Endodermal cell (in vitro differentiated cells): ENCODE results near the gene KIAA1217. TPM values are rescaled to one million over a fixed set of nuclear protein-coding genes. Genes with fewer than 3 reads are reported as not detected.
A peak's percentile ranks its signal among the peaks of the same experiment; 100 is the strongest.

Source experiments
- DNase-seq: peaks from one replicate; pipeline ENCODE4 v3.0.0-alpha.2; 2017
- H3K27ac ChIP-seq: 2 replicates; pipeline ENCODE4 v1.5.1; 2013; ENCODE audit warnings: mild to moderate bottlenecking, low read depth, low read length, moderate library complexity
- H3K27me3 ChIP-seq: 2 replicates; pipeline ENCODE4 v1.6.1; 2013; ENCODE audit warnings: mild to moderate bottlenecking, low read length, moderate library complexity; ENCODE audit not compliant: insufficient read depth, control insufficient read depth, poor library complexity, severe bottlenecking
- H3K36me3 ChIP-seq: 2 replicates; pipeline ENCODE4 v1.7.0; 2013; ENCODE audit warnings: mild to moderate bottlenecking, low read length, moderate library complexity; ENCODE audit not compliant: control insufficient read depth, insufficient read depth
- H3K4me1 ChIP-seq: one replicate; pipeline ENCODE4 v1.7.0; 2013; ENCODE audit warnings: low read length; ENCODE audit not compliant: control insufficient read depth, insufficient read depth
- H3K4me3 ChIP-seq: 2 replicates; pipeline ENCODE4 v1.5.1; 2013; ENCODE audit warnings: mild to moderate bottlenecking, low read length, moderate library complexity
- H3K9ac ChIP-seq: 2 replicates; pipeline ENCODE4 v1.6.1; 2013; ENCODE audit warnings: mild to moderate bottlenecking, low read length, moderate library complexity; ENCODE audit not compliant: poor library complexity, severe bottlenecking; ENCODE audit errors: extremely low read depth
- H3K9me3 ChIP-seq: 2 replicates; pipeline ENCODE4 v1.6.1; 2013; ENCODE audit warnings: mild to moderate bottlenecking, low read length, moderate library complexity; ENCODE audit not compliant: control insufficient read depth
- H3K27ac Mint-ChIP-seq: 2 replicates; pipeline ENCODE4 v1.8.0; 2020; ENCODE audit warnings: mixed read lengths
- H3K27me3 Mint-ChIP-seq: 2 replicates; pipeline ENCODE4 v1.8.0; 2021; ENCODE audit warnings: mild to moderate bottlenecking, mixed read lengths; ENCODE audit not compliant: insufficient read depth
- H3K36me3 Mint-ChIP-seq: 2 replicates; pipeline ENCODE4 v1.8.0; 2020; ENCODE audit warnings: low read depth, mixed read lengths
- H3K4me1 Mint-ChIP-seq: 2 replicates; pipeline ENCODE4 v1.8.0; 2020; ENCODE audit warnings: mixed read lengths
- H3K4me3 Mint-ChIP-seq: 2 replicates; pipeline ENCODE4 v1.8.0; 2020; ENCODE audit warnings: mild to moderate bottlenecking, moderate library complexity, mixed read lengths
- H3K9me3 Mint-ChIP-seq: 2 replicates; pipeline ENCODE4 v1.8.0; 2020; ENCODE audit warnings: mild to moderate bottlenecking, mixed read lengths
- CTCF ChIP-seq: fragments of 200-600 bp; sonication (generic); conservative IDR thresholded peaks from 2 replicates; pipeline ENCODE4 v1.5.0; 2021; ENCODE audit warnings: antibody characterized with exemption, mild to moderate bottlenecking
- WGBS, 2 experiments: methylation state at CpG; one replicate each; pipeline versions ENCODE4 v1.1.5 to v1.1.7; 2013; ENCODE audit warnings: missing lambda C conversion rate in 2 of 2, mixed read lengths in 1 of 2; ENCODE audit not compliant: insufficient coverage in 1 of 2, insufficient read length in 1 of 2; 5-methylcytosine and 5-hydroxymethylcytosine counted together
- total RNA-seq, 2 donors: library from RNA; stranded (reverse); fragmentation: NEBNext Ultra II Directional in 1 of 2; extraction: Animal tissue kit (Norgen Biotek cat#: 25700) in 1 of 2; gene quantifications; 2 replicates in 1 of 2; 3 replicates in 1 of 2; pipeline ENCODE4 v1.2.1, GENCODE V29; 2021

KIAA1217 gene
- total RNA-seq, 2 donors from 2014 or later, result 25.4 to 27.2 TPM

DNA sequence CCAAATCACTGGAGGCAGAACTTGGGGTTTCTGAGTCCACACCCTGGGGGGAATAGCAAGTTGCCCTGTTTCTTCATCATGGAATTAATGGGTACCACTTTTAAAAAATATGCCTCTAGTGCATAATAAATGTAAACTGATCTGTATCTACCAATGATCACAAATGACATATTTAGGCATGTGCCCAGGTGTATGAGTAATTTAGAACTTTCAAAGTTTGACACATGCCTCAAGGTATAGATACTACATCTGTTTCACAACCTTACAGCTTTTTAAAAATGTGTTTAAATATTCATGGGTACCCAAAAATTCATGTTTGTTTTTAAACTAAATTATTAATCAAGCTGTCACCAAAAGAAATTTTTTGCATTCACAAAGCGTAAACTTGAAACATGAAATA is 226.0 kb downstream of the KIAA1217 start:
- no peak overlapping the region for H3K4me3 ChIP-seq
- H3K9me3 ChIP-seq, result peaks cover 4% of the 10 kb centered on the region
- no peak for DNase-seq
- no peaks in the 10 kb centered on the region for H3K4me1 ChIP-seq
- Mint-ChIP-seq H3K9me3 (no peaks in the 10 kb centered on the region), H3K36me3 (peaks cover 28% of the 10 kb centered on the region), H3K27me3 (no peaks in the 10 kb centered on the region), H3K4me1 (peaks cover 4% of the 10 kb centered on the region), H3K27ac (no peak overlapping the region), H3K4me3 (no peak overlapping the region)
- peaks cover 25% of the 10 kb centered on the region for H3K36me3 ChIP-seq
- H3K9ac ChIP-seq, result no peak overlapping the region
- no peak overlapping the region for H3K27ac ChIP-seq
- no peaks in the 10 kb centered on the region for H3K27me3 ChIP-seq
- WGBS, 2 experiments, result 100% methylated on average over 1 of the region's 1 CpG; no CpG with 5 or more reads in 1 of the 2 experiments
- TF ChIP-seq CTCF, result no peak

DNA sequence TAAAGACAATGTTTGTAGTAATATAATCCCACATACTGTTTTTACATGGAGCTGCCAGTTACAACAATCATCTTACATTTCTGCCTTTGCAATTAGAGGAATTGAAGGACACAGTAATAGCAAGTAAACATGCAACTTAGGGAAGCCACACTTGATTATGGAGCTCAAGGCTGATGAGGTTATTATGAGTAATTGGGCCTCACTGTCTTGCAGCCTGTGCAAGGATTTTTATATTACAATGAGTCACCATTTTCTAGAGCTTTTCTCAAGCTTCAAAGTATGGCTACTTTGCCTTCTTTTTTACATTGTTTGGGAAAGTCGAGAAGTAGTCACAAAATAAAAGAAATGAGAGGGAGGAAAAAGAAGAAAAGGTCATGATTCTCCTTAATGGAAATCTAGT is 226.4 kb downstream of the KIAA1217 start:
- H3K27me3 Mint-ChIP-seq, result no peaks in the 10 kb centered on the region
- no peak for DNase-seq
- peaks cover 4% of the 10 kb centered on the region for H3K4me1 Mint-ChIP-seq
- TF ChIP-seq CTCF, result no peak
- no peak overlapping the region for H3K27ac Mint-ChIP-seq
- Histone ChIP-seq H3K9ac (no peak overlapping the region), H3K36me3 (peaks cover 25% of the 10 kb centered on the region), H3K27ac (no peak overlapping the region), H3K27me3 (no peaks in the 10 kb centered on the region), H3K4me3 (no peak overlapping the region), H3K4me1 (no peaks in the 10 kb centered on the region), H3K9me3 (peaks cover 4% of the 10 kb centered on the region)
- H3K4me3 Mint-ChIP-seq, result no peak overlapping the region
- WGBS, 2 experiments, result 93 to 100% methylated on average over 1 of the region's 1 CpG
- no peaks in the 10 kb centered on the region for H3K9me3 Mint-ChIP-seq
- H3K36me3 Mint-ChIP-seq, result peaks cover 31% of the 10 kb centered on the region

DNA sequence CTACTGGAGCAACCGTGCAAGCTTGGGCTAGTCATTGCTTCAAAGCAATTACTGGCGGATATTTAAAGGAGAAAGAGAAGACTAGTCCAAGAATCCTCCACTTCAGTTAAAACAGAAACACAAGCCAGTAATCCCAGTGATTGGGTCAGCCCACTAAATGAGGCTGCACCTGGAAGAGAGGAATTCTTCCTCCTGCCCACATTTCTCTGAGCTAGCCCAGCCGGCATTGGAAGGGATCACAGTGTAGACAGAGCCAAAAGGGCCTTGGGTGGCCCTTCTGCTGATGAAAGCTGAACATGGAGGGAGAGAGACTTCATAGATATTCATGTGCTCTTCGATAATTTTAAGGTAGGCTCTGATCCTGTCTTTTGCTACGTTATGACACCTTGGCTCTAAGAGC is 228.4 kb downstream of the KIAA1217 start:
- peaks cover 4% of the 10 kb centered on the region for H3K9me3 ChIP-seq
- H3K27ac ChIP-seq, result no peak overlapping the region
- H3K9ac ChIP-seq, result no peak overlapping the region
- peaks cover 25% of the 10 kb centered on the region for H3K36me3 ChIP-seq
- no peak for DNase-seq
- Mint-ChIP-seq H3K27me3 (no peaks in the 10 kb centered on the region), H3K4me1 (peaks cover 4% of the 10 kb centered on the region), H3K9me3 (no peaks in the 10 kb centered on the region), H3K27ac (peak overlapping the region; percentile 32), H3K36me3 (peaks cover 36% of the 10 kb centered on the region), H3K4me3 (no peak overlapping the region)
- 91 to 92% methylated on average over 2 to 5 of the region's 5 CpGs for WGBS, 2 experiments
- no peaks in the 10 kb centered on the region for H3K4me1 ChIP-seq
- H3K4me3 ChIP-seq, result no peak overlapping the region
- H3K27me3 ChIP-seq, result no peaks in the 10 kb centered on the region
- no peak for TF ChIP-seq CTCF
